MCF 10A (cell line): ENCODE data around the gene MUC20. TPM values are rescaled to one million over a fixed set of nuclear protein-coding genes. Genes with fewer than 3 reads are reported as not detected.

Experiments
- BruUV-seq: library from RNA; stranded (reverse); fragments of 400-500 nt; replicated peaks from 2 replicates; lab custom pipeline; 2021; lab: Mats Ljungman, UMichigan
- CTCF ChIA-PET: fragments of 300-600 bp; sonication (Branson Sonifier 250); formaldehyde crosslinking; extraction: SDS; loops from one replicate; lab custom pipeline; 2021; ENCODE audit warnings: antibody characterized with exemption, inconsistent platforms; lab: Yijun Ruan, JAX
- POLR2A ChIA-PET: fragments of 300-600, 350-650 bp; sonication (Branson Sonifier 250); formaldehyde crosslinking; extraction: SDS; loops from one replicate; lab custom pipeline; 2020; ENCODE audit warnings: antibody characterized with exemption, inconsistent platforms; lab: Yijun Ruan, JAX
- DNase-seq: peaks from one replicate; pipeline ENCODE4 v3.0.0-alpha.2; 2018; ENCODE audit not compliant: unreplicated experiment
- H3K27ac Mint-ChIP-seq: one replicate; pipeline ENCODE4 v1.8.0; 2022; ENCODE audit warnings: mild to moderate bottlenecking, low read depth, mixed read lengths; ENCODE audit not compliant: unreplicated experiment
- H3K27me3 Mint-ChIP-seq: one replicate; pipeline ENCODE4 v1.8.0; 2022; ENCODE audit warnings: mixed read lengths; ENCODE audit not compliant: insufficient read depth, unreplicated experiment
- H3K36me3 Mint-ChIP-seq: one replicate; pipeline ENCODE4 v1.8.0; 2022; ENCODE audit warnings: mild to moderate bottlenecking, moderate library complexity, mixed read lengths; ENCODE audit not compliant: insufficient read depth, unreplicated experiment
- H3K4me1 Mint-ChIP-seq: one replicate; pipeline ENCODE4 v1.8.0; 2022; ENCODE audit warnings: mixed read lengths; ENCODE audit not compliant: insufficient read depth, unreplicated experiment
- H3K4me3 Mint-ChIP-seq: one replicate; pipeline ENCODE4 v1.8.0; 2022; ENCODE audit warnings: mild to moderate bottlenecking, moderate library complexity, mixed read lengths; ENCODE audit not compliant: unreplicated experiment
- H3K9me3 Mint-ChIP-seq: one replicate; pipeline ENCODE4 v1.8.0; 2022; ENCODE audit warnings: mixed read lengths; ENCODE audit not compliant: unreplicated experiment
- intact Hi-C: fragments of 100-400 bp; cut with micrococcal nuclease; formaldehyde crosslinking; loops from 2 replicates; pipeline ENCODE4 v1.14.1; 2022
- total RNA-seq: library from RNA; stranded (reverse); gene quantifications from 2 replicates; pipeline ENCODE4 v1.2.3, GENCODE V29; 2022
- TF ChIP-seq, protein P1 (sequence below): fragments of 200-600 bp; IDR thresholded peaks from one replicate; pipeline ENCODE4 v1.8.0; 2022; ENCODE audit warnings: antibody characterized with exemption, mild to moderate bottlenecking; ENCODE audit not compliant: unreplicated experiment

Gene MUC20
- total RNA-seq, 1 experiment from 2014 or later: 2.3 TPM

DNA sequence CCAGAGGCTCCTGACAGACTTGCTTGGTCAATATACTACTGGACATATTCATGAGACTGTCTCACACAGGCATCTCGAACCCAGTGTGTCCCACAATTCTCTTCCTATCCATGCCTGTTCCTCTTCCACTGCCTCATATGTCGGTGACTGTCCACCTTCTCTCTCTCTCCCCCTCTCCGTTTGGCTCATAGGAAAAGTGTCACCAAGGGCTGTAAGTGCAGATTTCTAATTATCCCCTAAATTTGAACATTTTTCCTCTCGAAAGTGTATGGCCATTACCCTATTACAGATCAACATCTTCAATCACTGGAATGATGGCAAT, 22.5 kb upstream of the MUC20 start:
- no TSS peak for BruUV-seq

DNA sequence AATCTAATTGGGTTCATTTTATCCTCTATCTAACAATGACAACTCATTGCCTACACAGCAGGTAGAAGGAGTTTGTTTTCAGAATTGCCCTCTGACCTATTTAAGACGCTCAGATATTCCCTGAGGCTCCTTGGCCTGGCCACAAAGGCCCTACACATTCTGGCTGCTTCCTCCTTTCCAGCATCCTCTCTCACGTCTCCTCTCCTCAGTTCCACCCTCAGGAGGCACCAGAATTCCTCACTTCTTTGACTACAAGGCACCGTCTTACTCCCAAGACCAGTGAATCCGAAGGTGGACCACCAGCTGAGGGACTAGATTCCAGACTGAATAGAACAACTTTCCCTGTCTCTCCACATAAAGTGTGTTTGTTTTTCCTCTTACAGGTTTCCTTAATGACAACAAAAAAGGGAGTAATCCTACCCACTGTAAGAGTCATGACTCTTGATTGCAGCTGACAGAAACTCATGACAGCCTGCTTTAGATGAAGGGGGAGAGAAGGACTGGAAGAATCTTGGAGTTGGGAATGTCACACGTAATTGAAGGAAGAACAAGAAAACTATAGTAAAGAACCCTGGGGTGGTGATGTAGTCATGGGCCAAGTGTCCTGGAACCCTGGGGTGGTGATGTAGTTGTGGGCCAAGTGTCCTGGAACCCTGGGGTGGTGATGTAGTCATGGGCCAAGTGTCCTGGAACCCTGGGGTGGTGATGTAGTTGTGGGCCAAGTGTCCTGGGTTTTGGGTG, 22.0 kb upstream of the MUC20 start:
- CTCF ChIA-PET: interaction anchor here (0.7 kb wide), 1 partner anchor 292 kb away, joined by 3 read pairs; no protein-coding TSS in a partner anchor
- no peaks in the 10 kb centered on the region for H3K27me3 Mint-ChIP-seq
- intact Hi-C loops: no loop called here

More for the DNA sequence above, 22.5 kb upstream of the MUC20 start:
- no peak overlapping the region for H3K4me3 Mint-ChIP-seq
- peaks cover 22% of the 10 kb centered on the region for H3K36me3 Mint-ChIP-seq
- POLR2A ChIA-PET: interaction anchor here (0.6 kb wide), 1 partner anchor 1431 kb away, joined by 3 read pairs; no protein-coding TSS in a partner anchor
- DNase-seq: no peak
- intact Hi-C loops: no loop called here
- H3K27me3 Mint-ChIP-seq: no peaks in the 10 kb centered on the region
- TF ChIP-seq, protein P1, sequence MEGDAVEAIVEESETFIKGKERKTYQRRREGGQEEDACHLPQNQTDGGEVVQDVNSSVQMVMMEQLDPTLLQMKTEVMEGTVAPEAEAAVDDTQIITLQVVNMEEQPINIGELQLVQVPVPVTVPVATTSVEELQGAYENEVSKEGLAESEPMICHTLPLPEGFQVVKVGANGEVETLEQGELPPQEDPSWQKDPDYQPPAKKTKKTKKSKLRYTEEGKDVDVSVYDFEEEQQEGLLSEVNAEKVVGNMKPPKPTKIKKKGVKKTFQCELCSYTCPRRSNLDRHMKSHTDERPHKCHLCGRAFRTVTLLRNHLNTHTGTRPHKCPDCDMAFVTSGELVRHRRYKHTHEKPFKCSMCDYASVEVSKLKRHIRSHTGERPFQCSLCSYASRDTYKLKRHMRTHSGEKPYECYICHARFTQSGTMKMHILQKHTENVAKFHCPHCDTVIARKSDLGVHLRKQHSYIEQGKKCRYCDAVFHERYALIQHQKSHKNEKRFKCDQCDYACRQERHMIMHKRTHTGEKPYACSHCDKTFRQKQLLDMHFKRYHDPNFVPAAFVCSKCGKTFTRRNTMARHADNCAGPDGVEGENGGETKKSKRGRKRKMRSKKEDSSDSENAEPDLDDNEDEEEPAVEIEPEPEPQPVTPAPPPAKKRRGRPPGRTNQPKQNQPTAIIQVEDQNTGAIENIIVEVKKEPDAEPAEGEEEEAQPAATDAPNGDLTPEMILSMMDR: no peak
- H3K4me1 Mint-ChIP-seq: peaks cover 15% of the 10 kb centered on the region
- H3K9me3 Mint-ChIP-seq: no peaks in the 10 kb centered on the region
- H3K27ac Mint-ChIP-seq: no peak overlapping the region
- CTCF ChIA-PET: interaction anchor here (0.7 to 1.0 kb wide), 2 partner anchors 144 to 291 kb away, joined by 3 to 5 read pairs; no protein-coding TSS in a partner anchor

DNA sequence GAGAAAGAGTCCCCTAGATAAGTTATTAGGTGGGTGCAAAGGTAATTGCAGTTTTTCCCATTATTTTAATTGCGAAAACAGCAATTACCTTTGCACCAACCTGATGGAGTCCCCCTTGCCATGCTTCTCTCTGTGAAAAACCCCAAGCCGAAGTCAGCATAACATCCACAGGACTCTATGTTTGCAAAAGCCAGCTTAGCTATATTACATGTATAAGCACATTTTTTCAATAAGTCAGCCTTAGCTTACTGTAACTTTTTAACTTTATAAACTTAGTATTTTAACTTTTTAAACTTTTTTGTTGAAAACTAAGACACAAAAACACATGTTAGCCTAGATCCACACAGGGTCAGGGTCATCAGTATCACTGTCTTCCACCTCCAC, 21.4 kb upstream of the MUC20 start:
- DNase-seq: no peak
- intact Hi-C loops: no loop called here
- H3K36me3 Mint-ChIP-seq: peaks cover 13% of the 10 kb centered on the region
- ChIA-PET POLR2A (no interaction called here), CTCF (no interaction called here)
- no peaks in the 10 kb centered on the region for H3K9me3 Mint-ChIP-seq
- no peaks in the 10 kb centered on the region for H3K27me3 Mint-ChIP-seq
- TF ChIP-seq, protein P1: no peak
- BruUV-seq: no TSS peak
- H3K4me1 Mint-ChIP-seq: peaks cover 15% of the 10 kb centered on the region
- H3K27ac Mint-ChIP-seq: no peak overlapping the region
- no peak overlapping the region for H3K4me3 Mint-ChIP-seq

More for the DNA sequence above, 22.0 kb upstream of the MUC20 start:
- no TSS peak for BruUV-seq
- POLR2A ChIA-PET: interaction anchor here (0.6 kb wide), 1 partner anchor 1432 kb away, joined by 3 read pairs; no protein-coding TSS in a partner anchor
- H3K27ac Mint-ChIP-seq: no peak overlapping the region
- H3K4me1 Mint-ChIP-seq: peaks cover 15% of the 10 kb centered on the region
- TF ChIP-seq, protein P1: no peak
- H3K36me3 Mint-ChIP-seq: peaks cover 16% of the 10 kb centered on the region
- no peak overlapping the region for H3K4me3 Mint-ChIP-seq
- H3K9me3 Mint-ChIP-seq: no peaks in the 10 kb centered on the region
- DNase-seq: no peak

DNA sequence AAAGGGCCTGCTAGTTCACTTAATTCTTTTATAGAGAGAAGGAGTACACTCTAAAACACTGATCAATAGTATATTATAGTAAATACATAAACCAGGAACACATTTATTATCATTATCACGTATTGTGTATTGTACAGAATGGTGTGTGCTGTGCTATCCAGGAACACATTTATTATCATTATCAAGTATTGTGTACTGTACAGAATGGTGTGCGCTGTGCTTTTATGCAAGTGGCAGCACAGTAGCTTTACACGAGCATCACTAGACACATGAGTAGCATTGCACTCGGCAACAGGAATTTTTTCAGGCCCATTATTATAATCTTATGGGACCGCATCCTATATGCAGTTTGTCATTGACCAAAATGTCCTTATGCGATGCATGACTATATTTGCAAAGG, 20.9 kb upstream of the MUC20 start:
- peaks cover 13% of the 10 kb centered on the region for H3K36me3 Mint-ChIP-seq
- no peak for DNase-seq
- ChIA-PET POLR2A (no interaction called here), CTCF (no interaction called here)
- BruUV-seq: no TSS peak
- no peak overlapping the region for H3K4me3 Mint-ChIP-seq
- peaks cover 15% of the 10 kb centered on the region for H3K4me1 Mint-ChIP-seq
- H3K27ac Mint-ChIP-seq: no peak overlapping the region
- intact Hi-C loops: no loop called here
- TF ChIP-seq, protein P1: no peak
- H3K9me3 Mint-ChIP-seq: no peaks in the 10 kb centered on the region
- no peaks in the 10 kb centered on the region for H3K27me3 Mint-ChIP-seq
